ENCODE data around the gene MAP4K4.
"Not testable (repeated sequence)": the region's sequence is repeated elsewhere in the genome, so short reads cannot be mapped to it uniquely, and the experiment has no call there.

Gene MAP4K4

GRCh38 chr2:101930019-101930418 lies 232.5 kb downstream of the MAP4K4 start:
- DNase-seq, result no peak

DNA sequence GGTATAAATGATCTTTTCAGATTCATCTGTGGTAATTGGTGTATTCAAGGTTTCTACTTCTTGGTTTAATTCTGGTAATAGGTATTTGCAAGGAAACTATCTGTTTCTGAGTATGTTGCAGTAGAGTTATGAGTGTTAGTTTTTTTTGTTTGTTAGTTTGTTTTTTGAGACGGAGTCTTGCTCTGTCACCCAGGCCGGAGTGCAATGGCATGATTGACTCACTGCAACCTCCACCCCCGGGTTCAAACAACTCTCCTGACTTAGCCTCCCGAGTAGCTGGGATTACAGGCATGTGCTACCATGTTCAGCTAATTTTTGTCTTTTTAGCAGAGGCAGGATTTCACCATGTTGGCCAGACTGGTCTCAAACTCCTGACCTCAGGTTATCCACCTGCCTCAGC lies 233.3 kb downstream of the MAP4K4 start:
- DNase-seq, result no peak

- no peak for DNase-seq
Measured at GRCh38 chr2:101931402-101931801, 233.9 kb downstream of the MAP4K4 start.

- DNase-seq, result not testable (repeated sequence)
Measured at GRCh38 chr2:101935764-101936163, 238.3 kb downstream of the MAP4K4 start.

DNA sequence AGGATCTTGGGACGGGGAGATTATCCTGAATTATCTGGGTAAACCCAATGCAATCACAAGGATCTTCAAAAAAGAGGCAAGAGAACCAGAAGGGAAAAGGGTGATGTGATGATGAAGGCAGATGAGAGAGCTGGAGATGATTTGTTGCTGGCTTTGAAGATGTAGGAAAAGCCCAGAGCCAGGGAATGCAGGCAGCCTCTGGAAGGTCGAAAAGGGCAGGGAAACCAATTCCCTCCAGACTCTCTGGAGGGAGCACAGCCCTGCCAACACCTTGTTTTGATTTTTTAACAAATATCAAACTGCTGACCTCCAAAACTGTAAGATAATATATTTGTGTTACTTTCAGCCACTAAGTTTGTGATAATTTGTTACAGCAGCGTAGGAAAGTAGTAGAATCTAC lies 245.3 kb downstream of the MAP4K4 start:
- no peak for DNase-seq

Measured in DMS 273 treated with DMSO at 0.1 percent for 48 hours (cell line).